HG02870 (cell line): ENCODE results near the gene ATPAF2.

Experiments
- ATAC-seq: cut with Tn5 transposase; IDR thresholded peaks from one replicate; pipeline ENCODE4 v1.9.1; 2021; ENCODE audit warnings: mild to moderate bottlenecking, moderate library complexity; ENCODE audit not compliant: unreplicated experiment

Gene ATPAF2

GRCh38 chr17:18040261-18040858 lies 1.4 kb upstream of the ATPAF2 start:
- no peak for ATAC-seq

DNA sequence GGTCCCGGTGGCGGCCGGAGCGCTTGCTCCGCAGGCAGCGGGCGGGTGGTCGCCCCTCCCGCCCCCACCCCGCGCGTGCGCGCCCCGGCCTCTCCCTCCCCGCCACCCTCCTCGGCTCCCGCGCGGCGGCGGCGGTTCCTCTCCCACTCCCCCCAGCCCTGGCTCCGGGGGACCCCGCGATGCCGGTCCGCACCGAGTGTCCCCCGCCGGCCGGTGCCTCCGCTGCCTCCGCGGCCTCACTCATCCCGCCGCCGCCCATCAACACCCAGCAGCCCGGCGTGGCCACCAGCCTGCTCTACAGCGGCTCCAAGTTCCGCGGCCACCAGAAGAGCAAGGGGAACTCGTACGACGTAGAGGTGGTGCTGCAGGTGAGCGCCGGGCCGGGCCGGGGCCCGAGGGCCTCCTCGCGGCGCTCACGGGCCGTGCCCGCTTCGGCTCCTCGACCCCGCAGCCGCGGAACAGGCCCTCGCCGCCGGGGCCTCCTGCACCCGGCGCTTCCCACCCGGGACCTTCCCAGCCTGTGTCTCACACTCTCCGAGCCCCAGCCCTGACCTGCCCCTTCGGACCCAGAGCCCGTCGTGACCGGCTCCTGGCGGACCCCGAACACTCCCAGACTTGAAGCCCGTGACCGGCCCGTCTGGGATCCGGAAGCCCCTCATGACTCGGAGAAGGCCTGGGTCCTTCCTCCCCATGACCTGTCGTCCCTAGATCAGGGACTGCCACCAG lies 730 bp upstream of the ATPAF2 start:
- ATAC-seq = peak; percentile 25

- ATAC-seq = no peak
These were observed 668 bp downstream of the ATPAF2 start for GRCh38 chr17:18038149-18038850.

DNA sequence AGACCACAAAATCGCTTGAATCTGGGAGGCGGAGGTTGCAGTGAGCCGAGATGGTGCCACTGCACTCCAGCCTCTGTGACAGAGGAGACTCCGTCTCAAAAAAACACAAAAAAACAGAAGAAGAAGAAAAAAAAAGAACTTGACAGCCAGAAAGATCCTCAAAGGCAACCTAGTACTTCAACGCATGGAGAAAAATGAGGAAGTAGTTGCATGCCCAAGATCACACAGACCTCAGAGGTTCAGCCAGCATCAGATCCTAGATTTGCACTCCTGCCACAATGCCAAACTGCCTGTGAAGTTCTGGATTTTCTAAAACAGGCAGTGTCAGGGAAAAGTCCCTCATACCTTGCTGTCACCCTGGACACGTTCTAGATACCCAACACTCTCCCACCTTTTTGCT lies 1.5 kb downstream of the ATPAF2 start:
- ATAC-seq = no peak

DNA sequence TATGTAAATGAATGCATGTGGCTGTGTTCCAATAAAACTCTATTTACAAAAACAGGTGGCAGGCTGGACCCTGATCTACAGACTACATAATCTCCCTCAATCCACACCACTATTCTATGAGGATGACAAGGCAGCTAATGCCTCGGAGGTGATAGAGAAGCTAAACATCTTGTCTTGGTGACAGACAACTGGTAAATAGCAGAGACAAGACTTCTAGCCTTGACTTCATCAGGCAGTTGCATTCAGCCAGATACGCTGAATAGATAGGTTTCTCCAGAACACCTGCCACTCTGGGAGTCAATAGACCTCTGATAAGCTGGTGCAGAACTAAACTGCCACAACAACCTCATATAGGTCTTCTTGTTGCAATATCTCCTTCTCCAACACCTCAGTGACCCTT lies 3.3 kb downstream of the ATPAF2 start:
- no peak for ATAC-seq

- ATAC-seq = peak; percentile 43
These were observed 5.4 kb downstream of the ATPAF2 start for GRCh38 chr17:18033442-18034099.

DNA sequence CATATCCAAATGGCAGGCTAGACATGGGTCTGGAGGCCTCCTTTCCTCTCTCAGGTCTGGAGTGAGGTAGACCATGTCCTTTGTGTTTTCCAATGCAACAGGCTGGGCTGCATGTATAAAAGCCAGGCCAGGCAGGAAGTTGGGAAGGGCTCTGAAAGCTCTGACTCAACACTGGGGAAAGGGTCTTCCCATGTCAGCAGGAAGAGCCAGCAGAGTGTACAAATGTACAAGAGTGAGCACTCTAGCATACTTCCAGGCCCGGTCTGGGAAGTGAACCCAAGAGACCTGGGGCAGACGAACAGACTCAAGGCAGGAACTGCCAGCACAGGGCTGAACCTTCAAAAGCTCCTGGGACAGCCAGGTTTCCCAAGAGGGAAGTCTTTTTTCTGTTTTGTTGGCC lies 7.0 kb downstream of the ATPAF2 start:
- ATAC-seq = no peak

GRCh38 chr17:18028952-18029540 lies 9.9 kb downstream of the ATPAF2 start:
- no peak for ATAC-seq

DNA sequence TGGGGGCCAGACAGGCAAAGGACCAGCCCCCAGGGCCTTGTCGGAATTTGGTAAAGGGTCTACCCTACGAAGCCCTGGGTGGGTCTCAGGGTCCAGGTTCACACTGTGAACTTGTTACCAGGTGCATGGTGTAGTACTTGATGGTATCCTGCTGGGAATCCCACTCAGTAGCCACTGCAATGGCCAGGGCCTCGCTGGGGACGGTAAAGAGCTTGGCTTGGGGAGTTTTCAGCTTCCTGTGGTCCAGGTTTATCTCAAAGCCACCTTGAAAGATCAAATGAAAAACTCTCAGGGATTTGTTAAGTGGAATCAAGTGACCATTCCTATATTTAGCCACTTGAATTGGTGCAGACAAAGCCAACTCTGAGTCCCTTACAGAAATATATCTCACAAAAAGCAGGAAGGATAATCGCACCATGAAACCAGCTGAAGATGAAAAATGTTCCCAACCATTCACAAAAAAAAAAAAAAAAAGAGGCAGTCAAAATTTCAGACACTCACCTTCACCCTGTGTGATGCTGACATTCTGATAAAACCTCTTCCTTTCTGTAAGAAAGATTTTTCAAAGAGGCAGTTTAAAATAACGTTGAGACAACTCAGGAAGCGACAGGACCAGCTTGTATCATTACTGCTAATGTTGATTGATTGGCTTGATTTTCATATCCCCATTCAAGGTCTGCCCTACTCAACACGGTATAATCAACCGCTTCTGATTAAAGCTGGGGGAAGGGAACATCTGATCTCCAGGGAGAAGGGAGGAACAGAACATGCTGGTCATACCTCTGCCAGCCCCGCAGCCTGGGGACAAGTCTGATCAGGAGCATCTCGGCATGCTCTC lies 10.6 kb downstream of the ATPAF2 start:
- ATAC-seq = no peak

DNA sequence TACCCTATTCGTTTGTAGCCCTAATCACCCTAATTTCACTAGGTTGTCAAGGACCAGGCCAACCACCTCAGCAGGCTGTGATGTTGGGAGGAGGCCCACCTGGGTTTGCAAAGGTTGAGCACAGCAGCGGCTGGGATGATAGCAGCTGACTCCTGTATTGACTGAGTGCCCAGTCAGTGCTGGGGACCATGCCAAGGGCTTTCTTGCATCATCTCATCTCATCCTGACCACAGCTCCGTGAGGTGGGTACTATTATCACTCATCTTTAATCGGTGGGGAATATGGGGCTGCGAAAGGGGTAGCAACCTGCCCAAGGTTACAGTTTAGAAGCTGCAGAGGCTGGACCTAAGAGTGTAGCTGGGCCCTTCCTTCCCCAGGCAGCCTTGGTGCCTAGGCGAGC lies 11.7 kb downstream of the ATPAF2 start:
- ATAC-seq = no peak

DNA sequence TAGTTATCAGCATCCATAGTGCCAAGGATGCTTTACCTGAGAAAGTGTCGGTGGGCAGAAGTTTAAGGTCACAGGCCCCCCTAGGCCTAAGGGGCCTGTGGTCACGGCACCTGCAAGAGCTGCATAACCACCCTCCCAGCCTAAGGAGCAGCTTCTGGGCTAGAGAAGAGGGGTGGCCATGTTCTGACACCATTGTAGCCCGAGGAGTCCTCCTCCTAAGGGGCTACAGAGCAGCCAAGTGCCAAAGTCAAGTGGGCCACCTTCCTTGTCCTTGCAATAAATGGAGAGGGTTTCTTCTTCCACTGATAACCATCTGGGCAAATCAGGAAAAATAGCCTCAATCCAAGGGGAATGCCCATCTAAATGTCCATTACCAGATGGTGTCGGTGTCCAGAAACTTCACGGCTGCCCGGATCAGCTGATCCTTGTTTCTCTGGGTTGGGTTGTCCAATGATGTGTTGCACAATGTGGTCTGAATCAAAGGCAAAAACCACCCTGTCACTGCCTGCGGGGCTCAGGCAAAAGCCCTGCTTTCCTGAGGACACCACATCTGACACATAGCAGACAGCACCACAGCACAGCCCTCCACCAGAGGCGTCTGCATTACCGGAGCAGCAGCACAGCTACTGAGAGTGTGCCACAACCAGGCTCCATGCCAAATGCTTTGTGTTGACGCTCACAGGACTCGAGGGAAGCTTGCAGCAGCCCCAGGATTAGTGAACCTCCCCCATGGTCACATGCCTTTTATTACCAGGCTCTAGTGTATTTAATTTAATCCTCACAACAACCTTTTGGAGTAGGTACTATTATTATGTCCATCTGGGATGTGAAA lies 12.8 kb downstream of the ATPAF2 start:
- no peak for ATAC-seq

DNA sequence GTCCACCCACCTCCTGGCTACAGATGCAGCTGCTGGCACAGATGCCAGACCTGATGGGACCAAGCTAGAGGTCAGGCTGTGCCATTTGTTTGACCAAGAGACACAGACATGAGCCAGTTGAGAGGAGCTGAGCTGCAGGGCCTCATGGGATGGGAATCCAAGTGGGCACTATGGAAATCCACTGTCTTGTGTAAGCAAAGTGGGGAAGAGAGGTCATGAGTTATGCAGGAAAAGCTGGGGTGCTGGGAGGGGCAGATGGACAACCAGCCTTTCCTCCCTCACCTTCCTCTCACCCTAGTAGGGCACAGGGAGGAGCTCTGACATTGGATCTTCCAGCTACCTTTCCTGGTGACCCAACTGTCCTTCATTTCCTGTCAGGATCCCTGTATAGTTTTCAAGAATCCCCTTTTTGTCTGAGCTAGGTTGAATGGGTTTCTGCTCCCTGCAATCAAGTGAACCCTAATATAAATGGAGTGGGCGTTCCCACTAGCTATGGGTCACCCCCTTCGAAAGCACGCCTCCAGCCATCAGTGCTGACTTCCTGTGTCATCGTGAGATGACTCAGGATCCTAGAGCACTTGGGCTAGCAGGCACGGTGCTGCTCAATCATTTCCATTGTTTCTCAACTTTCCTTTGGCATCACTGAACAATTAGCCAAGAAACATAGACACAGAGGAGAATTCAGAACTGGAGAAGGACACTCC lies 13.6 kb downstream of the ATPAF2 start:
- ATAC-seq = peak; percentile 65

DNA sequence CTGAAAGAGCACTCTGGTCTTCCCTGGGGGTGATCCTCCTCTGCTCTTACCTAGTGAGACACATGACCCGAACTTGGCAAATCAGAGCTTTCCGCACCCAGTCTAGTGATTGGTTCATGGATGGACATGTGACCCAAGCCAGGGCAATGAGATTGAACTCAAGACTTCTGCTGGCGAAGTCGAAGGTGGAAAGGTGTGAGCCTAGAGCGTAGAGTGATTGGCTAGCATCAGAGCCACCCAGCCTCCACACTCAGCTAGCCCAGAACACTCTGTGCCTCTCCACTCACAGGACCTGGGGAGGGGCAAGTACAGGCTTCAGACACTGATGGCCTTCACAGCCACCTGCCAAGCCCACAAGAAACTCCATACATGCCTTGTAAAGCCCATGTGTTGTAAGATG lies 17.6 kb downstream of the ATPAF2 start:
- no peak for ATAC-seq

- ATAC-seq = no peak
These were observed 18.0 kb downstream of the ATPAF2 start for GRCh38 chr17:18020971-18021370.

DNA sequence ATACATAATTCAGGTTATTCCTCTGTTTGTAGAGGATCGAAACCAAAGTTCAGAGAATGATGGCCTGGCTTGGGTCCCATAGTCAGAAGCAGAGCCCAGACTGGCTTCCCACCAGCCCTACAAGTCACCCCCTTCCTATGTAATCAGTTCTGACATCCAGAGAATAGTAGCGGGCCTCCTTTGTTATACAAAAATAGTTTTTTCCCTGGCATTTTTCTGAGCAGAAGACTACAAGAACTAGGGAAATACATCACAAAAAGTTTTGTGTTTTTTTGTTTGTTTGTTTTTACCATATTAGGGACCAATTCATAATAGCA lies 19.2 kb downstream of the ATPAF2 start:
- ATAC-seq = no peak

DNA sequence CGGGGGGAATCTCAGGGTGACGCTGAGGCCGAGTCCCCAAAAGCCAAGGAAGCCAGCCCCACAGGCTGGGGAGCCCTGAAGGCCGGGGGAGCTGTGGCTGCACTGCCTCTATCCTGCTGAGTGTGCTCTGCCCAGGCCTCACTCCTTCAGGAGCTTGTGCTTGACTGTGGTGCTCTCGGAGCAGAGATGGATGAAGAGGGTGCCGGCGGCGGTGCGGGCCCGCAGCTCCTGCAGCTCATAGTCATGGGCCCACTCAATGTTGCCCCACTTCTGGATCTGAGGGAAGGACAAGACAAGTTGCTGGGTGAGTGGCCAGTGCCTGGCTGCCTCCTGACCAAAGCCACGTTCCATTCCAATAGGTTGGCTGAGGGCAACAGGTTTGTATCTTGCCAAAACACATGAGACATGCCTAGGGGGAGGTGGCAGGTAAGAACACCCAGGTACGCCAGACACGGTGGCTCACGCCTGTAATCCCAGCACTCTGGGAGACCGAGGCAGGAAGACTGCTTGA lies 20.5 kb downstream of the ATPAF2 start:
- no peak for ATAC-seq

GRCh38 chr17:18017958-18018357 lies 21.0 kb downstream of the ATPAF2 start:
- ATAC-seq = no peak

- ATAC-seq = no peak
These were observed 22.5 kb downstream of the ATPAF2 start for GRCh38 chr17:18016426-18016825.

GRCh38 chr17:18015593-18015992 lies 23.4 kb downstream of the ATPAF2 start:
- ATAC-seq = no peak
